WTC11 (cell line): ENCODE measurements around the gene THAP2. TPM values are rescaled to one million over a fixed set of nuclear protein-coding genes. Genes with fewer than 3 reads are reported as not detected.

ENCODE experiments used
- ATAC-seq: fragments of 200-7000 bp; cut with Tn5 transposase; 2 replicates; pipeline ENCODE4 v1.10.0; 2021; ENCODE audit warnings: mild to moderate bottlenecking, moderate library complexity
- CTCF ChIA-PET: fragments of 300-600 bp; sonication (Branson Sonifier 250); formaldehyde crosslinking; loops from one replicate; lab custom pipeline; 2021; ENCODE audit warnings: antibody characterized with exemption; lab: Charles Lee
- POLR2A ChIA-PET: fragments of 350-600 bp; sonication (Branson Sonifier 250); formaldehyde crosslinking; loops from one replicate; lab custom pipeline; 2021; ENCODE audit warnings: antibody characterized with exemption; lab: Charles Lee
- DNase-seq: peaks from one replicate; pipeline ENCODE4 v3.0.0; 2021; ENCODE audit warnings: low spot score
- H3K27ac Mint-ChIP-seq: 2 replicates; pipeline ENCODE4 v1.8.0; 2021; ENCODE audit warnings: mixed read lengths
- H3K27me3 Mint-ChIP-seq: 2 replicates; pipeline ENCODE4 v1.8.0; 2021; ENCODE audit warnings: low read depth, mild to moderate bottlenecking, moderate library complexity, mixed read lengths
- H3K36me3 Mint-ChIP-seq: 2 replicates; pipeline ENCODE4 v1.8.0; 2021; ENCODE audit warnings: mixed read lengths
- H3K4me1 Mint-ChIP-seq: 2 replicates; pipeline ENCODE4 v1.8.0; 2022; ENCODE audit warnings: mixed read lengths
- H3K4me3 Mint-ChIP-seq: 2 replicates; pipeline ENCODE4 v1.8.0; 2021; ENCODE audit warnings: mild to moderate bottlenecking, moderate library complexity, mixed read lengths
- H3K9me3 Mint-ChIP-seq: 2 replicates; pipeline ENCODE4 v1.8.0; 2021; ENCODE audit warnings: mixed read lengths
- AR ChIP-seq: fragments of 250-450 bp; sonication (Bioruptor Pico); IDR thresholded peaks from 2 replicates; pipeline ENCODE4 v1.9.0; 2021; ENCODE audit warnings: mild to moderate bottlenecking
- ARID4B ChIP-seq: sonication (generic); formaldehyde crosslinking; IDR thresholded peaks from 2 replicates; pipeline ENCODE4 v1.8.0; 2023; ENCODE audit warnings: missing genetic modification reagents, mild to moderate bottlenecking, borderline replicate concordance
- ATF6 ChIP-seq: sonication (generic); formaldehyde crosslinking; IDR thresholded peaks from 2 replicates; pipeline ENCODE4 v1.8.1; 2023; ENCODE audit warnings: mild to moderate bottlenecking, missing genetic modification reagents
- E2F4 ChIP-seq: sonication (generic); formaldehyde crosslinking; IDR thresholded peaks from 2 replicates; pipeline ENCODE4 v1.8.1; 2022; ENCODE audit warnings: low read depth, mild to moderate bottlenecking, moderate library complexity, missing genetic modification reagents, borderline replicate concordance
- JAZF1 ChIP-seq: fragments of 250-450 bp; sonication (Bioruptor Pico); IDR thresholded peaks from 2 replicates; pipeline ENCODE4 v1.9.0; 2021; ENCODE audit warnings: moderate library complexity, mild to moderate bottlenecking, inconsistent platforms
- KAT7 ChIP-seq: sonication (generic); formaldehyde crosslinking; IDR thresholded peaks from 2 replicates; pipeline ENCODE4 v1.8.1; 2023; ENCODE audit warnings: missing genetic modification reagents, mild to moderate bottlenecking, borderline replicate concordance
- MAX ChIP-seq: sonication (generic); formaldehyde crosslinking; IDR thresholded peaks from 2 replicates; pipeline ENCODE4 v1.8.0; 2022; ENCODE audit warnings: mild to moderate bottlenecking, missing genetic modification reagents
- MYBL2 ChIP-seq: sonication (generic); formaldehyde crosslinking; IDR thresholded peaks from 2 replicates; pipeline ENCODE4 v1.8.1; 2023; ENCODE audit warnings: mild to moderate bottlenecking, moderate library complexity, missing genetic modification reagents
- NFATC4 ChIP-seq: fragments of 250-450 bp; sonication (Bioruptor Pico); IDR thresholded peaks from 2 replicates; pipeline ENCODE4 v1.9.0; 2021; ENCODE audit warnings: mild to moderate bottlenecking
- NFE2L1 ChIP-seq: sonication (generic); formaldehyde crosslinking; IDR thresholded peaks from 2 replicates; pipeline ENCODE4 v1.8.1; 2023; ENCODE audit warnings: missing genetic modification reagents
- RORB ChIP-seq: fragments of 250-450 bp; sonication (Bioruptor Pico); IDR thresholded peaks from 2 replicates; pipeline ENCODE4 v1.9.0; 2021; ENCODE audit warnings: mild to moderate bottlenecking
- SOX15 ChIP-seq: fragments of 250-450 bp; sonication (Bioruptor Pico); IDR thresholded peaks from 2 replicates; pipeline ENCODE4 v1.9.0; 2021; ENCODE audit warnings: mild to moderate bottlenecking
- TEAD4 ChIP-seq: sonication (generic); formaldehyde crosslinking; IDR thresholded peaks from 2 replicates; pipeline ENCODE4 v1.8.0; 2022; ENCODE audit warnings: mild to moderate bottlenecking, missing genetic modification reagents
- ZNF121 ChIP-seq: sonication (generic); formaldehyde crosslinking; IDR thresholded peaks from 2 replicates; pipeline ENCODE4 v1.8.0; 2023; ENCODE audit warnings: missing genetic modification reagents
- ZNF281 ChIP-seq: sonication (generic); formaldehyde crosslinking; IDR thresholded peaks from 2 replicates; pipeline ENCODE4 v1.8.0; 2023; ENCODE audit warnings: mild to moderate bottlenecking, missing genetic modification reagents
- ZNF396 ChIP-seq: fragments of 250-450 bp; sonication (Bioruptor Pico); IDR thresholded peaks from 2 replicates; pipeline ENCODE4 v1.8.0; 2021; ENCODE audit warnings: mild to moderate bottlenecking, moderate library complexity, borderline replicate concordance
- ZNF423 ChIP-seq: fragments of 250-450 bp; sonication (Bioruptor Pico); IDR thresholded peaks from 2 replicates; pipeline ENCODE4 v2.1.2; 2022; ENCODE audit warnings: mild to moderate bottlenecking, moderate library complexity
- total RNA-seq: library from RNA; stranded (reverse); gene quantifications from 3 replicates; pipeline ENCODE4 v1.2.3, GENCODE V29; 2021
- TF ChIP-seq, protein P1 (sequence below): fragments of 250-450 bp; sonication (Bioruptor Pico); IDR thresholded peaks from 2 replicates; pipeline ENCODE4 v1.9.0; 2021; ENCODE audit warnings: moderate library complexity, mild to moderate bottlenecking, inconsistent platforms, borderline replicate concordance
- TF ChIP-seq, protein P2 (sequence below): sonication (generic); formaldehyde crosslinking; IDR thresholded peaks from 2 replicates; pipeline ENCODE4 v1.8.1; 2022; ENCODE audit warnings: mild to moderate bottlenecking, moderate library complexity, missing genetic modification reagents

THAP2 gene
- total RNA-seq, 1 experiment from 2014 or later, result 6.4 TPM

GRCh38 chr12:71702590-71702989 is 38.5 kb downstream of the THAP2 start:
- ATAC-seq, result no peak
- TF ChIP-seq SOX15 (CRISPR knock-in tag), result no peak
- no peak for TF ChIP-seq MYBL2 (CRISPR knock-in tag)
- TF ChIP-seq ZNF281 (CRISPR knock-in tag), result no peak
- TF ChIP-seq JAZF1, result no peak
- TF ChIP-seq, protein P1, sequence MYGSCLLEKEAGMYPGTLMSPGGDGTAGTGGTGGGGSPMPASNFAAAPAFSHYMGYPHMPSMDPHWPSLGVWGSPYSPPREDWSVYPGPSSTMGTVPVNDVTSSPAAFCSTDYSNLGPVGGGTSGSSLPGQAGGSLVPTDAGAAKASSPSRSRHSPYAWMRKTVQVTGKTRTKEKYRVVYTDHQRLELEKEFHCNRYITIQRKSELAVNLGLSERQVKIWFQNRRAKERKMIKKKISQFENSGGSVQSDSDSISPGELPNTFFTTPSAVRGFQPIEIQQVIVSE (CRISPR knock-in tag), result no peak
- no peak for TF ChIP-seq MAX (CRISPR knock-in tag)
- TF ChIP-seq NFATC4 (CRISPR knock-in tag), result no peak
- TF ChIP-seq ZNF423 (CRISPR knock-in tag), result no peak
- no peak for TF ChIP-seq E2F4 (CRISPR knock-in tag)
- TF ChIP-seq ARID4B (CRISPR knock-in tag), result no peak
- TF ChIP-seq NFE2L1 (CRISPR knock-in tag), result no peak
- TF ChIP-seq RORB, result no peak
- TF ChIP-seq, protein P2, sequence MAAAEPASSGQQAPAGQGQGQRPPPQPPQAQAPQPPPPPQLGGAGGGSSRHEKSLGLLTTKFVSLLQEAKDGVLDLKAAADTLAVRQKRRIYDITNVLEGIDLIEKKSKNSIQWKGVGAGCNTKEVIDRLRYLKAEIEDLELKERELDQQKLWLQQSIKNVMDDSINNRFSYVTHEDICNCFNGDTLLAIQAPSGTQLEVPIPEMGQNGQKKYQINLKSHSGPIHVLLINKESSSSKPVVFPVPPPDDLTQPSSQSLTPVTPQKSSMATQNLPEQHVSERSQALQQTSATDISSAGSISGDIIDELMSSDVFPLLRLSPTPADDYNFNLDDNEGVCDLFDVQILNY (CRISPR knock-in tag), result no peak
- no peak for TF ChIP-seq ZNF396 (CRISPR knock-in tag)
- no peaks in the 10 kb centered on the region for H3K9me3 Mint-ChIP-seq
- ChIA-PET POLR2A (no interaction called here), CTCF (interaction anchor here (0.7 kb wide), 1 partner anchor 45 kb away, joined by 3 read pairs; no protein-coding TSS in a partner anchor)
- peaks cover 2% of the 10 kb centered on the region for H3K4me1 Mint-ChIP-seq
- no peak for DNase-seq
- no peak overlapping the region for H3K4me3 Mint-ChIP-seq
- H3K36me3 Mint-ChIP-seq, result peaks cover 17% of the 10 kb centered on the region
- no peaks in the 10 kb centered on the region for H3K27me3 Mint-ChIP-seq
- H3K27ac Mint-ChIP-seq, result no peak overlapping the region

- Mint-ChIP-seq H3K27me3 (no peaks in the 10 kb centered on the region), H3K4me1 (peaks cover 6% of the 10 kb centered on the region), H3K9me3 (no peaks in the 10 kb centered on the region), H3K4me3 (no peak overlapping the region), H3K27ac (no peak overlapping the region), H3K36me3 (peaks cover 11% of the 10 kb centered on the region)
- POLR2A ChIA-PET, result no interaction called here
- no peak for DNase-seq
- CTCF ChIA-PET, result interaction anchor here (0.7 to 1.2 kb wide), 3 partner anchors 39 to 44 kb away, joined by 3 to 5 read pairs (median 3); partner anchors contain the start of genes THAP2 and ZFC3H1
- no peak for ATAC-seq
- TF ChIP-seq KAT7 (CRISPR knock-in tag) (no peak), ATF6 (no peak), ZNF121 (CRISPR knock-in tag) (no peak), AR (CRISPR knock-in tag) (no peak), TEAD4 (CRISPR knock-in tag) (no peak)
Measured at GRCh38 chr12:71703206-71703605, 39.1 kb downstream of the THAP2 start.
